Fibroblast of the aortic adventitia (primary cell): ENCODE data around the gene TTC9. TPM values are rescaled to one million over a fixed set of nuclear protein-coding genes. Genes with fewer than 3 reads are reported as not detected.

Experiments used
- DNase-seq: peaks from one replicate; pipeline ENCODE4 v3.0.0-alpha.2; 2010; ENCODE audit warnings: low read depth
- H3K4me3 ChIP-seq: 2 replicates; pipeline ENCODE4 v1.5.1; 2011; ENCODE audit warnings: low read depth, mild to moderate bottlenecking, control low read depth, low read length, moderate library complexity
- total RNA-seq: library from RNA; depleted of rRNA; stranded (reverse); fragments of >200 nt; gene quantifications from 2 replicates; pipeline ENCODE4 v1.2.3, GENCODE V29; 2012; ENCODE audit warnings: low replicate concordance
- TF ChIP-seq, protein P1 (sequence below): IDR thresholded peaks from 2 replicates; pipeline ENCODE4 v1.5.1; 2011; ENCODE audit warnings: mild to moderate bottlenecking, low read length, control low read depth, inconsistent platforms; ENCODE audit not compliant: insufficient read depth

Gene TTC9
- total RNA-seq, 1 donor, result 0.45 TPM

DNA sequence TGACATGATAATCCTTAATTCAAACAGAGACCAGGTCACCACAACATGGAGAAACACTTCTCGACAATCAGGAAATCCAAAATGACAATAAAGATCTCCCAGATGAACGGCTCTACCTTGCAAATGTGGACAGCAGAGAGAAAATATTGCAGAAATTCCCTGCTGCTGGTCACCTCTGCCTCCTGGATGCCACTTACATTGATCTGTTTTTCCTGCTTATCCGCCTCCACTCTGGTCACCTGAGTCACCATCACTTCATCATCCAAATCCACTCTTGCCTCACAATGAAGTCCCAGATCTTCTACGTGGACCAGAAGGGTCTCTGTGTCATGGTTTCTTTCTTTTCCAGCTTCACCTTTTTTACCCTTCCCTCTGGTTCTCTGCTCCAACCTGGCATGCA lies 21.1 kb downstream of the TTC9 start:
- no peak overlapping the region for H3K4me3 ChIP-seq
- no peak for DNase-seq
- TF ChIP-seq, protein P1, sequence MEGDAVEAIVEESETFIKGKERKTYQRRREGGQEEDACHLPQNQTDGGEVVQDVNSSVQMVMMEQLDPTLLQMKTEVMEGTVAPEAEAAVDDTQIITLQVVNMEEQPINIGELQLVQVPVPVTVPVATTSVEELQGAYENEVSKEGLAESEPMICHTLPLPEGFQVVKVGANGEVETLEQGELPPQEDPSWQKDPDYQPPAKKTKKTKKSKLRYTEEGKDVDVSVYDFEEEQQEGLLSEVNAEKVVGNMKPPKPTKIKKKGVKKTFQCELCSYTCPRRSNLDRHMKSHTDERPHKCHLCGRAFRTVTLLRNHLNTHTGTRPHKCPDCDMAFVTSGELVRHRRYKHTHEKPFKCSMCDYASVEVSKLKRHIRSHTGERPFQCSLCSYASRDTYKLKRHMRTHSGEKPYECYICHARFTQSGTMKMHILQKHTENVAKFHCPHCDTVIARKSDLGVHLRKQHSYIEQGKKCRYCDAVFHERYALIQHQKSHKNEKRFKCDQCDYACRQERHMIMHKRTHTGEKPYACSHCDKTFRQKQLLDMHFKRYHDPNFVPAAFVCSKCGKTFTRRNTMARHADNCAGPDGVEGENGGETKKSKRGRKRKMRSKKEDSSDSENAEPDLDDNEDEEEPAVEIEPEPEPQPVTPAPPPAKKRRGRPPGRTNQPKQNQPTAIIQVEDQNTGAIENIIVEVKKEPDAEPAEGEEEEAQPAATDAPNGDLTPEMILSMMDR, result no peak

DNA sequence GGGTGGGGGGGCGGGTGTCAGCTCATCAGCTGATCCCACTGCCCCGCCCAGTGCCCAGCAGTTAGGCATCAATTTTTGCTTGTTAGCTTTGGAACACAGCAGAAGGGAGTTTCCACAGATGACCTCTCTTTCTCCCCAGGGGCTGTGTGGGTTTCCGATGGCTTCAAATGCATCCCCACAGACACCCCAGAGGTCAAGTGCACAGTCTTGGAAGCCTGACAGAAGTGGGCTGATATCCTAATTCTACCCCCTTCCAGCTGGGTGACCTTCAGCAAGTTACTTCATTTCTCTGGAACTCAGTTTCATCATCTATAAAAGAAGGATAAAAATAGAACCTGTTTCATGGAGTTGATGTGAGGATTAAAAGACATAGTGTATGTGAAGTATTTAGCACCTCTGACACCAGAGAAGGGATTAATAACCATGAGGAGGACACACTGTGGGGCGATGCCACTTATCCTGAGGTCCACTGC lies 22.0 kb downstream of the TTC9 start:
- no peak overlapping the region for H3K4me3 ChIP-seq
- peak; percentile 32 for DNase-seq
- TF ChIP-seq, protein P1, result no peak

DNA sequence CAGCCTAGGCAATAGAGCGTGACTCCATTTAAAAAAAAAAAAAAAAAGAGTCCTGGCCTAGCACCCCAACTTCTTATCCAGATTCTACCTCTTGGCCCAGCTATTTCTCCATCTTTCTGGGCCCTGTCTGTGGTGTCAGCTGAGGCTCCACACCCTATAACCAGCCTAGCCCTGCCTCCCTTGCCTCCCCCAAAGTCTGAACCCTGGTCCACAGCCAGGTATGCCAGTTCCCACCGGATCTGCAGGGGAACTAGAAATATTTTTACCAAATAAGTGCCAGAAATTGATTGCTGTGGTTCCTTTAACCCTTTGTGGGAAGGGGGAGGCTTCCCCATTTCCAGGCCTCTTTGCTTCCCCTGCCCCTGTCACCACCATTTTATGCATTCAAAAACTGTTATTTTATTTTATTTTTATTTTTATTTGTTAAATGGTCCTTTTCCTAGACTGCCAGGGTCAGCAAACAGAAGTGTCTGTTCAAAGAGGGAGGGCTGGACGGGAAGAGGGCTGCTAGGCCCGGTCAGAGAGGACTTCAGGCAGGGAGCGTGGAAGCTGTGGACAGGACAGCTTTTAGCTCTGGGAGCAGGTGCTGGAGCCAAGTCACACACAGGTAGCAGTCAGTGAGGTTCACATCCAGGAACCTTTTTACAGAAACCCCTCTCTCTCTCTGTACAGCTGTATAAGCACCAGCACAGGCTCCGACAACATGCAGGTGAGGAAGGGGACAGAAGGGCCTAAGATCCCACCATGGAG lies 23.2 kb downstream of the TTC9 start:
- TF ChIP-seq, protein P1, result no peak
- DNase-seq, result no peak
- no peak overlapping the region for H3K4me3 ChIP-seq

DNA sequence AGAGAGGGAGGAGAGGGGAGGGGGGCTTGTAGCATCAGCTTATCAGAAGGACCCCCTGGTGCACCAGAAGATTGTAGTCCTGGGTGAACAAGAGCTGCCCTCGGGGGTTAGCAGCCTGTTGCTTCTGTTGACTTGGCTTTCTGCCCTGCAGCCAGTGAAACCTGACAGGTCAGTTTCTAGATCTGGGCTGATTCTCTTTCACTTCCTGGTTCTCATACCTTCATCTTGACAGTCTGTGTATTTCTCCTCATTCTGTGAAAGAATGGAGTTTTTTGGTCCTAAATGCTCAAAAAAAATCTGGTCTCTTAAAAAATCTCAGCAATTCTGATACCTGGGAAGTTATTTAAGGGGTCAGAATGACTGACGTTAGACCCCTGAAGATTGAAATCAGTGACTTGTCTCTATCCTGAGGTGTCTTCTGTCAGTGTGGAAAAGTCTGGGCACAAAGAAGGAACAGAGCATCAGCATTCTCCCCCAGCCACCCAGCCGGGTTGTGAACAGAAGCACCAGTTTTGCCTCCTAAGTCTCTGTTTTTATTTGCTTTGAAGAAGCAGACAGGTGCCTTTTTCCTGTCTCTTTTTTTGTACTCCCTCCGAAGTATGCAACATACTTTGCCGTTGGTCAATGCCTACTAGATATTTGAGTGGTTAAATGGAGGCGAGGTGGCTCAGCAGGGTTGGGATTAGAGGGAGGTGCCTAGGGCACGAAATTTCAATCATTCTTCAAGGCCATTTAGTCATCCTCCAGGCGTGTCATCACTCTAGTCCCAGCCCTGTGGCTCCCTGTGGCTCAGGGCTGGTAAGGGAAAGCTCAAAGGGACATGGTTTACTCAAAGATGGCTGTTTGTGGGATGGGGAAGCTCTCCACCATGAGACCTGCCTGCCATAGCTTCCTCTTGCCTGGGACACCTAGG lies 24.0 kb downstream of the TTC9 start:
- TF ChIP-seq, protein P1, result no peak
- DNase-seq, result no peak
- no peak overlapping the region for H3K4me3 ChIP-seq

DNA sequence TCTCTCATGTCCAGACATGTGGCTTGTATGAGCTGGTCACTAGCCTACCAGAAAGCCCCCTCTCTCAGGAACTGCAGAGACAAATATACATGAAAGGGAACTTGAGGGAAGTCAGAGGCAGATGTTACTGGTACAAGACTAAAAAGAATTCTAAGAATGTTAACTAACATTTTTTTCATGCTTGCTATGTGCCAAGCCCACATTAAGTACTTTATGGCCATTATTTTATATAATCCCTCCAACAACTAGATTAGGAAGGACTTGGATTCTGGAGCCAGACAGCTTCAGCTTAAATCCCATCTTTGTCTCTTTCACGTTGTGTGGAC lies 24.6 kb downstream of the TTC9 start:
- TF ChIP-seq, protein P1, result no peak
- DNase-seq, result no peak
- no peak overlapping the region for H3K4me3 ChIP-seq

- H3K4me3 ChIP-seq, result no peak overlapping the region
- TF ChIP-seq, protein P1, result no peak
- no peak for DNase-seq
These were observed 29.4 kb downstream of the TTC9 start for GRCh38 chr14:70670992-70671651.
